Left cardiac atrium (tissue), 4 donors: Measurements from ENCODE around the gene ONECUT1. TPM values are rescaled to one million over a fixed set of nuclear protein-coding genes. Genes with fewer than 3 reads are reported as not detected.

ENCODE experiments used
- ATAC-seq, 2 donors: fragments of 200-7000 bp; cut with Tn5 transposase; one replicate each; pipeline ENCODE4 v1.9.1; 2020; ENCODE audit warnings: mild to moderate bottlenecking in 2 of 2, moderate library complexity in 2 of 2
- DNase-seq: peaks from one replicate; pipeline ENCODE4 v3.0.0-alpha.2; 2020
- intact Hi-C, 2 donors: fragments of 100-400 bp; cut with DNase I; formaldehyde crosslinking; loops; one replicate each; pipeline versions ENCODE4 v1.14.1 to v1.15.1; 2022 to 2023
- total RNA-seq, 2 donors: library from RNA; stranded (reverse); fragmentation: NEBNext Ultra II Directional; extraction: Animal tissue kit (Norgen Biotek cat#: 25700); gene quantifications; one replicate each; pipeline ENCODE4 v1.2.1, GENCODE V29; 2021
- donor health status: DM: no; HTN: yes; CAD: no.
- donor health status: DM: no; HTN: yes; CAD: no; lungs with severe emphysema.
- donor health status: DM: yes; HTN: yes; CAD: no.
- donor health status: Dilated cardiomyopathy.

The ONECUT1 gene
- total RNA-seq, 2 donors from 2014 or later = not detected

DNA sequence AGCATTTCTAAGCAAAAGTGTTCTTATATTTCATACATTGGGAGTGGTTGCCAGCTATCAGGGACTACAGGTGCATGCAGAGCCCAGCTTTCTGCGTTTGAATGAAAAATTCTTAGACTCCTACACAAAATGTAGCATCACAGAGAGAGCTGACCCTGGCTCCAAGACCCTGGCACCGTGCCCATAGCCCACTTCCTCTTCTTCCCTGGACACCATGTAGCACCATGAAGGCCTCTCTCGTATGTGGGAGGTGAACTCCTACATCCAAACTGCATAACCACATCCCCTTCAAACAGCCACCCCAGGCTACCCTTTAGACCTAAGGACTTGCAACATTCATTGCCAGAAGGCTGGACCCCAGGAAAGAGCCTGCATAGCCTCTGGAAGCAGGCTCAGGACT lies 75.2 kb downstream of the ONECUT1 start:
- intact Hi-C loops = no loop called here
- no peak for ATAC-seq
- no peak for DNase-seq

DNA sequence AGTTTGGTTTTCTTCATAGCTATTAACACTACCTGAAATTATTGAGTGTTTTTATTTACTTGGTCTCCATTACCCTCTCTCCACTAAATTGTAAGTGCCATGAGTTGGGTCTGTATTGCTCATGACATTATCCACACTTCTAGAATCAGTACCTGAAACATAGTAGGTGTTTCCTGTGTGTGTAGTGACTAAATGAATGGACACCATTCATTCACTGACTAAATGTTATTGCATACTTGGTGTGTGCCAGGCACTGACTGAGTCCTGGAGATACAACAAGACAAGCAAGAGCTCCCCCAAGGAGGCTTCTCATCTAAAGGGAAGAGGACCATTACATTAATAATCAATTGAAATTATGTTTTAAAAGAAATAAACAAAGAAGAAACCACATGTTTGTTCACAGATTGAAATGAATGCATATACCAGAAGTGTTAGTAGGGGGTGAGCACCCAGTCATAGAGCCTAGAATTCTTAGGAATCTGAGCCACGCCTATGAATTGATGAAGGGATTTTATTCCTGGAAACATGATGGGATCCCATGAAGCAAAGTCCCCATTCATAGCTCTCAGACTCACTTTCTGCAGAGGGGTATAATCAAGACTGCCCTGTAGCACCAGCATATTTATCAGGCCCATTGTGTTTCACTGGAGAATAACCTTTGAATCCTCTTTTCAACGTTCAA lies 79.3 kb downstream of the ONECUT1 start:
- DNase-seq = no peak
- ATAC-seq = no peak
- intact Hi-C loops = no loop called here

DNA sequence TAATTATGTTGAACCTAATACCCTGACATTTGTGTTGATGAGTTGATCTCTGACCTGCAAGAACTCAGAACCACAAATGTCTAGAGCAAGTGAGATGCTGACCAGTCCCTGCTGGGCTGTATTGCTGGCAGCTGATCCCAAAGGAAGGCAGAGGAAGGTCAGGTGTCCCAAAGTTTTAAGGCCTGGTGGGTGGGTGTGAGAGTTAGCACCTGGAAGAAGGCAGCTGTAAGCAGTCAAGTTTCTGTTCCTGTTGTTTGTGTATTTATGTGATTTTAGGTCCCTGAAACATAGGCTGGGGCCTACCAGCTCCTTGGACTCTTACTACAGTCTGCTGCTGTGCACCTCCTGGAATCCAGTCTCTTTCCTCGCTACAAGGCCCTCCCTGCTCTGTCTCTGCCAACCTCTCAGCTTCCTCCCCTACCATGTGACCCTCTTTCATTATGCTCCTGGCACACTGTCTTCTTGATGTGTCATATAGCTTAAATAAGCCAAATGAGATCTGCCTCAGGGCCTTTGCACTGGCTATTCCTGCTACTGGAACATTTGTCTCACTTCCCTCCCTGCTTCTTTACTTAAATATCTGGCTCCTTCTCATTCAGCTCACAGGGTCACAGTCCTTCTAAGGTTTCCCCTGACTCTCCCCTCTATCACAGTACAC lies 80.0 kb downstream of the ONECUT1 start:
- intact Hi-C loops = no loop called here
- DNase-seq = no peak
- ATAC-seq = no peak

DNA sequence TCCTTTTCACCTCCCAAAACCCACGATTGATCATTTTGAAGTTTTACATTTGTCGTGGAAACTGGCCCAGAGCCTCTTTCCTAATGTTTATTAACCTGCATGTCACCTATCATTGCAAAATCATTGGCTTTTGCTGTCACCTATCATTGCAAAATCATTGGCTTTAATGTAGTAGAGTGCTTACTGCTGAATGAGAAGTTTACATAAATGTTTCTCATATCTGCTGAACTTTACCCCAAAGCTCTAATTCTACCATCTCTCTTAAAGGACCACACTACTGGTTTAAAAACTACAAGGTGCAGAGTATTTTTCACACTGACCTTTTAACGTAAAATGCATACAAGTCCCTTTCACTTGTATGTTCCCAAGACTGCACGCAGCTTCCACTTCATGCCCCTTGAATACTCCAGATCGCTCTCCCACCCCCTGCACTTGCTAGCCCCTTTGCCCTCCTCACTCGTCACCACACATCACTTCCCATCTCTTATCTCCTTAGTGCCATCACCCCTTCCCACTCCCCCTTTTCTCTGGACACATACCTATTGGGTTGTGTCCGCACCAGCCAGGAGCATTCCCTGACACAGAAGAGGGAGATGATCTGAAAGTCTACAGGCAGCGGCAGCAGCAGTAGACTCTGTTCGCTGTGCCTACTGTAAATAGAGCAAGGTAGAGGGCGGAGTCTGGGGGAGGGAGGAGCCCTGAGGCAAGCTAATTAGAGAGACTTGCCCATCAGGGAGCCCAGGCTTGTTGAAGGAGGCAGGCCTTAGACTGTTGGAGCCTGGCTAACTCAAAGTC lies 80.8 kb downstream of the ONECUT1 start:
- ATAC-seq (peak in 1 of 2 donors; percentile 63), DNase-seq (no peak)
- intact Hi-C loops = no loop called here

Other genes with a start within 250 kb of the ONECUT1 start
- gene ARPP19, start 221.3 kb downstream of the ONECUT1 start, total RNA-seq = 100 to 1,000 TPM; 138 to 153 TPM
- 10 to 100 TPM; 24.9 to 27.6 TPM for gene ATOSA, start 110.9 kb downstream of the ONECUT1 start, total RNA-seq